SK-MEL-5 (cell line): ENCODE results near the gene PEX7. TPM values are rescaled to one million over a fixed set of nuclear protein-coding genes. Genes with fewer than 3 reads are reported as not detected.
"Not testable (repeated sequence)": the region's sequence is repeated elsewhere in the genome, so short reads cannot be mapped to it uniquely, and the experiment has no call there.

ENCODE experiments used
- DNase-seq: peaks from one replicate; pipeline ENCODE4 v3.0.0-alpha.2; 2016; ENCODE audit warnings: low read depth, low spot score
- in situ Hi-C: cut with HindIII; loops from 2 replicates; pipeline ENCODE4 v1.10.0; 2016; ENCODE audit warnings: low sequenced_read_pairs, high pct_unique_total_duplicates, low pct_unique_long_range_greater_than_20kb
- total RNA-seq: library from RNA; depleted of rRNA; stranded (reverse); fragments of >200 nt; shearing (Covaris generic); gene quantifications from 2 replicates; pipeline ENCODE4 v1.2.3, GENCODE V29; 2014

PEX7 gene
- total RNA-seq, 1 experiment from 2014 or later = 9.6 TPM

DNA sequence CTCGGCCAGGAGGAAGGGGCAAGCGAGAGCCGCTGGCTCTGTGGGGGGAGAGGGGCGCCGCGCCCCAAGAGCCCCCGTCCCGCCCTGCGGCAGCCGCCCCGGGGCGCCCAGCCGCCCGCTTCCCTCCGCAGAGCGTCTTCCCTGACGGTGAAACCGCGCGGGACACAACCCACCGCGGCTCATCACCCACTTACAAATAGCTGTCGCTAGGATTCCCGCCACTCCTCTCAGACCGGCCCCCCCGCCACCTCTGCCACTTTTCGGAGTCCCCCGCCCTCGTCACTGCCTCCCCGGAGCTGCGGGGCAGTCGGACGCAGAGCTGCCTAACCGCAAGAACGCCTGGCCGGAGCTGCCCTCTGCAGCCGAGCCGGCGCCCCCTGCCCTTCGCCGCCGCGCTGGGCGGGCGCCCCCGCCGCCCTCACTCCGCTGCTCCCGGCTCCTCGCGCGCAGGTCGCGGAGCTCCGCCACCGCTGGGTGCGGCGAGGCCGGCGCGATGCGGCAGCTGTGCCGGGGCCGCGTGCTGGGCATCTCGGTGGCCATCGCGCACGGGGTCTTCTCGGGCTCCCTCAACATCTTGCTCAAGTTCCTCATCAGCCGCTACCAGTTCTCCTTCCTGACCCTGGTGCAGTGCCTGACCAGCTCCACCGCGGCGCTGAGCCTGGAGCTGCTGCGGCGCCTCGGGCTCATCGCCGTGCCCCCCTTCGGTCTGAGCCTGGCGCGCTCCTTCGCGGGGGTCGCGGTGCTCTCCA, 99.7 kb downstream of the PEX7 start, which contains the start of gene SLC35D3:
SLC35D3 (plus strand) TSS at position 366 of the 749 bp plus-strand sequence; CDS start at position 494, 128 bp downstream.
- DNase-seq = no peak
- in situ Hi-C loops = no loop called here

DNA sequence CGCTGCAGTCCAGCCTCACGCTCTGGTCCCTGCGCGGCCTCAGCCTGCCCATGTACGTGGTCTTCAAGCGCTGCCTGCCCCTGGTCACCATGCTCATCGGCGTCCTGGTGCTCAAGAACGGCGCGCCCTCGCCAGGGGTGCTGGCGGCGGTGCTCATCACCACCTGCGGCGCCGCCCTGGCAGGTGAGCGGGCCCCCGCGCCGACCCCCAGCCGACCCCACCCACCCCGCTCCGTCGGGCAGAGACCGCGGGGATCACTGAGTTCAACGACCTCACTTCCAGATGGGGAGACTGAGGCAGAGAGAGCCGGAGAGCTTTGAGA, 100.3 kb downstream of the PEX7 start:
- in situ Hi-C loops = no loop called here
- DNase-seq = no peak

DNA sequence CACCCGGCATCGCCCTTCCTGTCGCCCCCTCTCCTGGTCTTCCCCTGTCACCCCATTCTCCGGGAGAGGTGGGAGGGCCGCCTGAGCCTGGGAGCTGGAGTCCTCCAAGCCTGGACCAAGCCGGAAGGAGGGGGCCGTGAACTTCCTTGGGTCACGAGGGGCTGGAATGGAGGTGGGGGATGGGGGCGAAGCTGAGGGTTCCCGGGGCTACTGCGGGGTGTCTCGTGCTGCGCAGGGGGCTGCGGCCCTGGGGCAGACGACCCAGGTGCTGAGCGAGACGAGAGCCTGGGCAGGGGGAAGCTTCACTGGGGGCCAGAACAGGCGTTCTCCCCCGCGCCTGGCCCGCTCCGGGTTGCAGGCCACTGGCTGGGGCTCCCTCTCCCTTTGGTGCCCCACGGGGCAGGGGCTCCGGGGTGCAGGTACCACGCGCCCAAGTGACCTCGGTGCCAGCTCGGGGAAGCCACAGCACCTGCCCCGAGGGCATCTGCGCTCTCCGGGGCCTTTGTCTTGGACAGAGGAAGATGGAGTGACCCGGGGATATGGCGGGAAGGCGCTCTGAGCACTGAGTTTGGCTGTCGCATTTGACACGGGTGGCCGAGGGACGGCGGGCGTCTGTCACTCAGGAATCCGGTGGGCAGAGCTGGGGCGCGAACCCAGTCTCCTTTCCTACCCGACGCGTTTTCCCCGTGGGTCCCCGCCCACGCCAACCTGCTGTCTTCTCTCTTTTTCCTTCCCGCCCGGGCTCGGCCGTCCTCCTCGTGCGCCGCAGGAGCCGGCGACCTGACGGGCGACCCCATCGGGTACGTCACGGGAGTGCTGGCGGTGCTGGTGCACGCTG, 100.9 kb downstream of the PEX7 start:
- in situ Hi-C loops = no loop called here
- no peak for DNase-seq

DNA sequence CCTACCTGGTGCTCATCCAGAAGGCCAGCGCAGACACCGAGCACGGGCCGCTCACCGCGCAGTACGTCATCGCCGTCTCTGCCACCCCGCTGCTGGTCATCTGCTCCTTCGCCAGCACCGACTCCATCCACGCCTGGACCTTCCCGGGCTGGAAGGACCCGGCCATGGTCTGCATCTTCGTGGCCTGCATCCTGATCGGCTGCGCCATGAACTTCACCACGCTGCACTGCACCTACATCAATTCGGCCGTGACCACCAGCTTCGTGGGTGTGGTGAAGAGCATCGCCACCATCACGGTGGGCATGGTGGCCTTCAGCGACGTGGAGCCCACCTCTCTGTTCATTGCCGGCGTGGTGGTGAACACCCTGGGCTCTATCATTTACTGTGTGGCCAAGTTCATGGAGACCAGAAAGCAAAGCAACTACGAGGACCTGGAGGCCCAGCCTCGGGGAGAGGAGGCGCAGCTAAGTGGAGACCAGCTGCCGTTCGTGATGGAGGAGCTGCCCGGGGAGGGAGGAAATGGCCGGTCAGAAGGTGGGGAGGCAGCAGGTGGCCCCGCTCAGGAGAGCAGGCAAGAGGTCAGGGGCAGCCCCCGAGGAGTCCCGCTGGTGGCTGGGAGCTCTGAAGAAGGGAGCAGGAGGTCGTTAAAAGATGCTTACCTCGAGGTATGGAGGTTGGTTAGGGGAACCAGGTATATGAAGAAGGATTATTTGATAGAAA, 101.7 kb downstream of the PEX7 start:
- no peak for DNase-seq
- in situ Hi-C loops = no loop called here

DNA sequence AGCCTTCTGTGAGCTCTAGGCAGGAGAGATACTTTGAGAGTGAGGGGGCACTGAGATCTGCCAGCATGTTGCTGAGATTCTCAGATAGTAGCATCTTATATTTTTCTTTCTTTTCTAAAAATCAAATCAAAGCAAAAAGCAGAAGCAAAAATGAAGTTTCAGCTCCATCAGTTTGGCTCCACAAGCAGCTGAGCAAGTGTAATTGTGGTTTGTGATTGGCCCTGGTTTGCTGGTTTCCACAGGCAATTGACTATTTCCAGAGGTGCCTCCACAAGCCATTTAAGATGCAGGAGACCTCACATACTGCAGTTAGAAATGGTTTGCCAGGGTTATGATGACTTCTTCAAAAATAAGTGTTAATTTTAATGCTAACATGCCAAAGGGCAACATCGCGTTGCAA, 104.0 kb downstream of the PEX7 start:
- DNase-seq = no peak
- in situ Hi-C loops = no loop called here

DNA sequence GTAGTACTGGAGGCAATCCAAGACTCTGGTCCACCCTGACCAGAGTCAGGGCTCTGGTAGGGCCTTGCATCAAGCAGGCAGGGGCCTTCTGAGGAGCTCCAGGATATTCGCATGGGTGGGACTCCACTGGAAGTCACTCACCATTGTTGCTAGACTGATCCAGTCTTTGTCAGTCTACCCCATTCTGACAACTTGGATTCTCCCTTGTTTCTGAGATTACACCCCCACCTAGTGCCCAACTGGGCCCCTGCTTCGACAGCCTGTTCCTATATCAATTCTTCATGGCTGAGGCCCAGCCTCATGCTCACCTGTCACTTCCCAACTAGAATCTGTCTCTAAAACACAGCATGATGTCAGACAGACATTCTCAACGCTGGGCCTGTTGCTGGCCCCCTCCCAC, 104.9 kb downstream of the PEX7 start:
- in situ Hi-C loops = no loop called here
- DNase-seq = peak; percentile 50

DNA sequence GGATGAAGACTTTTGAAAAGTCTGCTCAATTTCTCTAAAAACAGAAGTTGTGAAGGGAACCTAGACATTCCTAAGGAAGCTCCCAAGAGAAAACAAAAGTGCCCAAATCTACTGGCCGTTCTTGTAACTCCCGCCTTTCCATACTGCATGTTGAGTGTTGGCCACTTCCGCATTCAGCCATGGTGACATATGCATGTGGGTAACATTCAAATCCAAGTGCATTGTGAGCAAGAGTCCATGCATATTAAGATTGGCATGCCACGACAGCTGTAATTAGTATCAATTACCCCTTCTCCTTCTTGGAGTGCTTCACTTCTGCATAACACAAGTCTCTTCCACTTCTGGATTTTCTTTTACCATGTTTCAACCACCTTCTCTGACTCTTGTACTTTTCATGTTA, 108.1 kb downstream of the PEX7 start:
- no peak for DNase-seq
- in situ Hi-C loops = no loop called here

DNA sequence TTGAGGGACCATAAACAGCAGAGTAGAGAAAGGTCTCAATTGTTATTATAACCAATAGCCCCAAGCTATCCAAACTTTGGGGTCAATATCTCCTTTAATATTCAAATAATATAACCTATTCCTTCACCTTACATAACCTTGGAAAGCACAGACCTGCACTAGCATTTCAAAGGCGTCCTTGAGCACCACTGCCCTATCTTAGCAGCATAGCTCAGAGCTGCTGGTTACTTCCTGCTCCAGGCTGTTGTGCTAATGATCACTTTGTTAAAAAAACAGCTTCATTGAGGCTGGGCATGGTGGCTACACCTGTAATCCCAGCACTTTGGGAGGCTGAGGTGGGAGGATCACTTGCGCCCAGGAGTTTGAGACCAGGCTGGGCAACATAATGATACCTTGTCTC, 110.2 kb downstream of the PEX7 start:
- DNase-seq = no peak
- in situ Hi-C loops = no loop called here

DNA sequence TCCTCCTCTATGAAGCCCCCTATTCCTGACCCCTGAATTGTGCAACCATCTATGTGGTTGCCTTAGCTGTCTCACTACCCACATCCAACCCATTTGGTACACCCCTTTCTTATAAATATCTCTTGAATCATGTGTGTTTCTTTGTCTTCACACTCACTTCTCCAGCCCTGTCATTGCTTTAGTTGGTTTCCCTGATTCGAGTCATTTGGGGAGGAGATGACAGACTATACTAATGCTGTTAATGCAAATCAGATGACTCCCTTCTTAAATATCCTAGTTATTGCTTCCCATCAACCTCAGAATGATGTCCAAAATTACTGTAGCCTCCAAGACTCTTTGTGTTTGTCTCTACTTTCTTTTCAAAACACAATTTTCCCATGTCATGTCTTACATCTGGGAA, 122.7 kb downstream of the PEX7 start:
- no peak for DNase-seq
- in situ Hi-C loops = no loop called here

DNA sequence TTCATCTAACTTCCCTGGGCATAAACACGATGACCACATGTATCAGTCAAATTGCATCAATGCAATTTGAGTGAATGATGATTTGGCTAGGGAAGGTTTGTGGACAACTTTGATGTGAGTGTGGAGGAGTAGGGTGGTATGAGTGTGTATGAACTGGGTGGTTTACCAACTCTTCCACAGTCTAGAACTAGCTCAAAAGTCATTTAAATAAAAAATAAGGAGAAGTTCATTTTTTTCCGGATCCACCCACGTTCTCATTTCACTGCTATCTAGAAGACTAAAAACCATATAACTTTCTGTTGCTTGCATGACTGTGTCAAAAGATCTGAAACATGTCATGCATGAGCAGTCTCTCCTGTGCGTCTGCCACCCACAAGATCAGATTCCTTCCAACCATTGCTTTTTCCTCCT, 123.3 kb downstream of the PEX7 start:
- no peak for DNase-seq
- in situ Hi-C loops = no loop called here

DNA sequence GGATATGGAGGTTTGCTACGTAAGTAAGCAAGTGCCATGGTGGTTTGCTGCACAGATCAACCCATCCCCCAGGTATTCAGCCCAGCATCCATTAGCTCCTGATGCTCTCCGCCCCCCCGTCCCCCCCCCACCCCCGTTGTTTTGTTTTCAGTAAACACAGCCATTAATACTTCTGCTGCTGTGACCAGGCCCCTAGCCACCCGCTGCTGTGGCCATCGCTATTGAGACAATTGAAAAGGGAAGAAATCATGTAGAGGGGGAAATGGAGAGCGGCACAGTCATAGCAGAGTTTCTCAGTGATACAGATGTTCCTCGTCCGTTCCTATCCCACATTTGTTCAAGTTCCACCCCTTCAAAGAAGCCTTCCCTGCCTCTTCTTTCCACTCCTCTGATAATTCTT, 124.6 kb downstream of the PEX7 start:
- in situ Hi-C loops = no loop called here

DNA sequence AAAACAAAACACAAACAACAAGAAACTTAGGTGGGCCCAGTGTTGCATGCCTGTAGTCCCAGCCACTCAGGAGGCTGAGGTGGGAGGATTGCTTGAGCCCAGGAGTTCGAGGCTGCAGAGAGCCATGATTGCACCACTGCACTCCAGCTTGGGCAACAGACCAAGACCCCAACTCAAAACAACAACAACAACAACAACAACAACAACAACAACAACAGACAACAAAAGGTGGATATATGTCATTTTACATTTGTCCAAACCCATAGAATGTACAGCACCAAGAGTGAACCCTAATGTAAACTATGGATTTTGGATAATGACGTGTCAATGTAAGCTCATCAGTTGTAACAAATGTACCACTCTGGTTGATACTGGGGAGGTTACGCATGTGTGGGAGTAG, 127.6 kb downstream of the PEX7 start:
- in situ Hi-C loops, DNase-seq: not testable (repeated sequence)

More for the DNA sequence above, 124.6 kb downstream of the PEX7 start:
- no peak for DNase-seq

DNA sequence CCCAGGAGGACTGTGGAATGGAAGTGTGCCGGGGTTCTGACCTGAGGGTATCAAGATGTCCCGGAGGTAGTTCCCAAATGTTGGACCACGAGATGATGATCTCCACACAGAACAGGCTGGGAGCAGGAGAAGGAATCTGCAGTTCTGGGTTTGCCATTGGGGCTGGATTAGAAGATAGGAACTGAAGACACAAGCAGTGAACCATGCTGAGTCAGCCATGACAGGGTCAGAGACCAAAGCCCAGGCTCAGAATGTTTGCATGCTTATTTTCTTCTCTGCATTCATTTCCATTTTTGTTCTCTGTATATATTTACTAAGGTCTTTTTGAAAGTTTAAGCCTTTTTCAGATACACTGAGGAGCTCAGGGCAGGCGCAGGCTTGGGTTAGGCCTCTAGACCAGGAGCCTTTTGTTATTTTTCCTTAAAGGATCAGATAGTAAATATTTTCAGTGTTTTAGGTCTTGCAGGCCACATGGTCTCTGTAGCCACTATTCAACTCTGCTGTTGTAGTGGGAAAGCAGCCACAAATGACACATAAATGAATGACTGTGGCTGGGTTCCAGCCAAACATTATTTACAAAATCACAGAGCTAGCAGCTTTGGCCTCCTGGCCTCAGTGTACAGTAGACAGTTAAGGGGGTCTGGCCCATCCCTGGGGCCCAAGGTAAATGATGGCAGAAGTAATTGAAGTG, 128.2 kb downstream of the PEX7 start:
- in situ Hi-C loops = no loop called here
- no peak for DNase-seq

DNA sequence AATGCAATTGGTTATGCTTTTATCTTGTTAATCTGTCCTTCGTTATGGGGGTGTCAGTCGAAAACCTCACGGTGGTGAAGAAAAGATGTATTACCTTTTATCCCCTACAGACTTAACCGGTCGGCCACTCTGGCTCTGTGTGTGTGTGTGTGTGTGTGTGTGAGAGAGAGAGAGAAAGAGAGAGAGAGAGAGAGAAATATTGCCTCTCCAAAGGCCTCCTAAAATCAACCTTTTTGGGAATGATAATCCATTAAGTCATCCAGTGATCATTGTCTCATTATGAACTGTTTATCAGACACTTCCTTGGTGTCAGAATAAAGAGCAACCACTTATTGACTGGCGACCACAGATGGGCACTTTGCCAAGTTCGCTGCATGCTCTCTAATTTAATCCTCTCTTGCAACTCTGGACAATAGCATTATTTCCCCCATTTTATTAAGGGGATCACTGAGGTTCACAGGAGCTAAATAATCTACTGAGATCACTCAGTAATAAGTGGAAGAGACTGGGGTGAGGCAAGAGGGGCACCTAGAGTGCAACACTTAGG, 130.4 kb downstream of the PEX7 start:
- in situ Hi-C loops = no loop called here
- DNase-seq = no peak

DNA sequence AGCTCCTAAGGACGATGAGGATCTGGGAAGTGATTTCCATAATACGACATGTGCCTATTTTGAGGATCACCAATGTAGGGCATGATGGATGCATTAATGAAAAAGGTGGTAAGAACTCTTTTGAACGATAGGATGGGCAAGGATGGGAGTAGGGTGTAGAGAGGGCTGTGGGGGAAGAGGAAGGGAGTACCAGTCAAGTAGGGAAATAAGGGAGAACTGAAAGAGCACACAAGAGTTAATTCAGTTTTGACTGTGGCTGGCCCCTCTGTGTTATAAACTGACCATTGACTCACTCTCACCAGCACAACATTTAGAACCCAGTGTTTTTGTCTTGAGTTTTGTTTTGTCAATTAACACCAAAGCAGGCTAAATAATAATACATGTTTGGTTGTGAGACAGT, 132.7 kb downstream of the PEX7 start:
- in situ Hi-C loops = no loop called here
- no peak for DNase-seq

DNA sequence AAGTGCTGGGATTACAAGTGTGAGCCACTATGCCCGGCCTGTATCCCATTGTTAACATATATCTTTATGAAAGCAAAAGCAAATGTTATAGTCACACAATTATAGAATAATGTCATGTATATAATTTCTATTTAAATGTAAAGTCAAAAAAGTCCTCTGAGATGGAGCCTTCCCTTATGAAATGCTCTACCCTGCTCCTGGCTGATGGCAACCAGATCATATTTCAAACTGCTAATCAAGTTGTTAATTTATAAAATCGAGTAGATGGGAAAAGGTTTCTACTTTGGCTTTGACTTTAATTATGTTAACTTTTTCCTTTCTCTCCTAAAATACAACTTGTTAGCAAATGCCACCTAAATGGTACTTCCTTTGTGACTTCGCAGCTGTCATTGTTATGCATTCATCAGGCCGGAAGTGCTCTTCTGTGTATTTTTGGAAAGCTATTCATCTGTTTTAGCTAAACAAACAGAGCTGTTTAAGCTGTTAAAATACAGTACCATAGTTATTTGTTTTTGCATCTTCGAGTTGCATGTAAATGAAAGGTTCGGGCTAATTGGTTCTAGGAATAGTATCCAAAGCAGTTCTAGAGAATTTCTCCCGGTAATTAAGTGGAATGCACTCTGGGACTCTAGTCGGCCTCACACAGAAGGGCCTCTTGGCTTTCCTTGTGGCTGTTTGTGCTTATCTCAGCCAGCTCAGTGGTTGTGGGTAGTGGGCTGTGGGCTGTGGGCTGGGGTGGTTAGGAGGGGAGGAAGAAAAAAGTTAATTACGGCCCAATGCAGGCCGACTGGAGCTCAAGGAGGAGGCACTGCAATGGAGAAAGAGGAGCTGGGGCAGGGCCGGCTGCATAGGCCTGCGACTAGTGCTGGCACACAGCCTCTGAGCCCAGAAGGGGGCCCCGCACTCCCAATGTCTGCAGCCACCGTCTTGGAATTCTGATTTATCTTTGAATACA, 134.5 kb downstream of the PEX7 start:
- in situ Hi-C loops = no loop called here
- DNase-seq = no peak

DNA sequence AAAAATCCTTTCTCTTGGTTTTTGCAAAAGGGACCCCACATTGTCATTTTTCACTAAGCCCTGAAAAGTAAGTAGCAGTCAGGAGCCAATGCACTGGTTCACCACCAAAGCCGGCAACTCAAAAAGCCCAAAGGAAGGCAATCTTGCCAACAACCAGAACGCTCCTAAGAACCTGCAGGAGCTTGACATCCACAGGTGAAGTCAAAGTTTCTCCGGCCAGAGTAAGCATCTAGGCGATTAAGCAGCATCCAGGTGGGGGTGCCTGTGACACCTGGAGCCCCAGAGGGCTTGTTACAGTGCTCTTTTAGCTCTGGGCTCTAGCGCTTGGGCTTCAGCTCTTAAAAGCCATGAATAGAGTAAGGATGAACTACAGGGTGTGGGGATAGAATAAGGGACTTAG, 135.8 kb downstream of the PEX7 start:
- no peak for DNase-seq
- in situ Hi-C loops = no loop called here
